ENCODE data around the gene N4BP2L2.
A peak's percentile ranks its signal among the peaks of the same experiment; 100 is the strongest.

Gene N4BP2L2

DNA sequence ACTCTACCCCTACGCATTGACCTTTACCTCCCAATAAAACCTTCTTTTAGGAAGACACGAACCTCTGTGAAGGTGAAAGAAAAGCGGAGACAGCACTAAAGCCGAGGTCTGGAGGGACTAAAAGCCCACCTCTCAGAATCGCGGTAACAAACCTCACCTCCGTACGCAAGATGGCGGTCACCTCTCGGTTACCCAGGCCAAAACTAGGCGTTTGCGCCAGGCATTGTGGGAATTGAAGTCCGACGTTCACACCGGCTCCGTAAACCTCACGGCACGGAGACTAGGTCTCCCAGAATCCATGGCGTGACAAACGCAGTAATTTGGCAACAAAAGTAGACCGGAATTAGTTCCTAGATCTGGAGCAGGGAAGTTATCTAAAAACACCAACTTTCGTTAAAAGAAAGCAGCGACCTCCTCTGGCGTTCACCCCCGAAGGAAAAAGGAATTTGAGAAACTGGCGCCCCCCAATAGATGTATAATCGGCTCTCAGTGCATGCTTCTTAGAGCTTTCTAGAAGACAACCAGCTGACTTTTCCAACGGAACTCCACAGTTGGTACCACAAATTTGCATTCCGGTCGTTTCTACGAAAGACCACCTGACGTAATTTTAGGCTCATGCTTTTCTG is at the start of gene N4BP2L2:
Gene N4BP2L2 (minus strand): TSS at position 175 of the 626 bp plus-strand sequence. CDS start 1,768 bp downstream, outside the sequence.
- no peaks in the 10 kb centered on the region for H3K27me3 ChIP-seq
- peak within 1 kb of the TSS; percentile 90 for H3K27ac ChIP-seq
- H3K36me3 ChIP-seq: peaks cover 20% of the 10 kb centered on the region
- H3K4me1 ChIP-seq (ENCODE audit: control insufficient read depth in 1 of 2, insufficient read depth in 1 of 2, low read depth in 1 of 2, low read length in 1 of 2): peaks cover 29 to 47% of the 10 kb centered on the region in 2 experiments
- no peaks in the 10 kb centered on the region for H3K9me3 ChIP-seq
- TF ChIP-seq, protein P1, sequence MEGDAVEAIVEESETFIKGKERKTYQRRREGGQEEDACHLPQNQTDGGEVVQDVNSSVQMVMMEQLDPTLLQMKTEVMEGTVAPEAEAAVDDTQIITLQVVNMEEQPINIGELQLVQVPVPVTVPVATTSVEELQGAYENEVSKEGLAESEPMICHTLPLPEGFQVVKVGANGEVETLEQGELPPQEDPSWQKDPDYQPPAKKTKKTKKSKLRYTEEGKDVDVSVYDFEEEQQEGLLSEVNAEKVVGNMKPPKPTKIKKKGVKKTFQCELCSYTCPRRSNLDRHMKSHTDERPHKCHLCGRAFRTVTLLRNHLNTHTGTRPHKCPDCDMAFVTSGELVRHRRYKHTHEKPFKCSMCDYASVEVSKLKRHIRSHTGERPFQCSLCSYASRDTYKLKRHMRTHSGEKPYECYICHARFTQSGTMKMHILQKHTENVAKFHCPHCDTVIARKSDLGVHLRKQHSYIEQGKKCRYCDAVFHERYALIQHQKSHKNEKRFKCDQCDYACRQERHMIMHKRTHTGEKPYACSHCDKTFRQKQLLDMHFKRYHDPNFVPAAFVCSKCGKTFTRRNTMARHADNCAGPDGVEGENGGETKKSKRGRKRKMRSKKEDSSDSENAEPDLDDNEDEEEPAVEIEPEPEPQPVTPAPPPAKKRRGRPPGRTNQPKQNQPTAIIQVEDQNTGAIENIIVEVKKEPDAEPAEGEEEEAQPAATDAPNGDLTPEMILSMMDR (IDR thresholded peaks at IDR 0.05): no peak
- H3K4me3 ChIP-seq (ENCODE audit: low read depth in 1 of 2, low read length in 1 of 2): peak within 1 kb of the TSS; percentile 81 to 87

- H3K4me3 ChIP-seq (ENCODE audit: low read depth in 1 of 2, low read length in 1 of 2): peak overlapping the region; percentile 72 to 73
- H3K4me1 ChIP-seq (ENCODE audit: control insufficient read depth in 1 of 2, insufficient read depth in 1 of 2, low read depth in 1 of 2, low read length in 1 of 2): peaks cover 22% of the 10 kb centered on the region in 2 experiments
- peaks cover 6% of the 10 kb centered on the region for H3K27me3 ChIP-seq
- TF ChIP-seq, protein P1 (IDR thresholded peaks at IDR 0.05): no peak
- H3K36me3 ChIP-seq: no peaks in the 10 kb centered on the region
- H3K27ac ChIP-seq: peak overlapping the region; percentile 88
- H3K9me3 ChIP-seq: no peaks in the 10 kb centered on the region
These were observed 49.2 kb upstream of the N4BP2L2 start for GRCh38 chr13:32587811-32588170.

- Histone ChIP-seq H3K27me3 (peaks cover 6% of the 10 kb centered on the region), H3K4me1 (ENCODE audit: control insufficient read depth in 1 of 2, insufficient read depth in 1 of 2, low read depth in 1 of 2, low read length in 1 of 2) (peaks cover 22% of the 10 kb centered on the region in 2 experiments), H3K36me3 (no peaks in the 10 kb centered on the region), H3K9me3 (no peaks in the 10 kb centered on the region), H3K4me3 (ENCODE audit: low read depth in 1 of 2, low read length in 1 of 2) (peak overlapping the region; percentile 72 to 73), H3K27ac (peak overlapping the region; percentile 88)
- TF ChIP-seq, protein P1 (IDR thresholded peaks at IDR 0.05): no peak
These were observed 48.6 kb upstream of the N4BP2L2 start for GRCh38 chr13:32587011-32587810.

DNA sequence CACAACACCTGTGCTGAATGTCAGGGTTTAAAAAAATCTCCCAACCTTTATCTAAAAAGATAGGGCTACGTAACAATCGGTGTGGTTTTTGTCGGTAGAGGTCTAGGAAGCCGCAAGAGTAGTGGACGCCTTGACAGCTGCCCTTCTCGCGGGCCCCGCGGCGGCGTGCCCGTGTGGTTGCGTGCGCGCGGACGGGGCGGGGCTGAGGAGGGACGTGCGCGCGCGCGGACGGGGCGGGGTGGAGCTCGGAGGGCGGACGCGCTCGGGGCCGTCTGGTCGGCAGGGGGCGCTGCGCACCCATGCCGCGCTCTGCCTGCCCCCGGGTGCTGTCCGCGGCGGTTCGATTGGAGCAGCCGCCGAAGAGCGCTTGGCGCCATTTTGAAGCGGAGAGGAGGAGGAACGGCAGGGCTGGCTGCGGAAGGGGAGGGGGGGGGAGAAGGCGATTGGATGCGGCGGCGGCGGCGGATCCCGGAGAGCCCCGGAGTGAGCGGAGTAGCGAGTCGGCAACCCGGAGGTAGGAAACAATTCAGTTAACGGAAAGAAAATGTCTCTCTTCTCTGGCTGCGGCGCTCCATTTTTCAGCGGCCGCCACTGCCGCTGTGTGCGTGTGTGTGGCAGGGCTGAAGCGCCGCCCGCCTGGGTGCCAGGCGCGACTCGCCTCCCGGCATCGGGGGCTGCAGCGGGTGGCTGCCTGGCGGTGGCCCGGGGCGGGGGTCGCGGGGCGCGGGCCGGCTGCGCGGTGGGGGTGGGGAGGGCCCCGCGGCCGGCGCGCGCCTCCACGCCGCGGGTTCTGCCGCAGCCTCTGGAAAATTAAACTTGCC is 47.7 kb upstream of the N4BP2L2 start, which contains the start of gene PDS5B:
Gene PDS5B (plus strand): TSS at position 373 of the 821 bp plus-strand sequence. CDS start 62,321 bp downstream, outside the sequence.
- Histone ChIP-seq H3K4me1 (ENCODE audit: control insufficient read depth in 1 of 2, insufficient read depth in 1 of 2, low read depth in 1 of 2, low read length in 1 of 2) (peaks cover 22% of the 10 kb centered on the region in 2 experiments), H3K9me3 (no peaks in the 10 kb centered on the region), H3K4me3 (ENCODE audit: low read depth in 1 of 2, low read length in 1 of 2) (peak within 1 kb of the TSS; percentile 72 to 73), H3K36me3 (no peaks in the 10 kb centered on the region), H3K27me3 (peaks cover 6% of the 10 kb centered on the region), H3K27ac (peak within 1 kb of the TSS; percentile 88)
- TF ChIP-seq, protein P1 (IDR thresholded peaks at IDR 0.05): peak; percentile 99

GRCh38 chr13:32585550-32586079 is 47.0 kb upstream of the N4BP2L2 start:
- Histone ChIP-seq H3K9me3 (no peaks in the 10 kb centered on the region), H3K27me3 (peaks cover 6% of the 10 kb centered on the region), H3K4me3 (ENCODE audit: low read depth in 1 of 2, low read length in 1 of 2) (peak overlapping the region; percentile 68 to 73), H3K4me1 (ENCODE audit: control insufficient read depth in 1 of 2, insufficient read depth in 1 of 2, low read depth in 1 of 2, low read length in 1 of 2) (peaks cover 22% of the 10 kb centered on the region in 2 experiments), H3K36me3 (no peaks in the 10 kb centered on the region), H3K27ac (peak overlapping the region; percentile 88)
- TF ChIP-seq, protein P1 (IDR thresholded peaks at IDR 0.05): no peak

Measured in neutrophil (primary cell).